K562 (cell line): Measurements from ENCODE around the gene TIGD1. TPM values are rescaled to one million over a fixed set of nuclear protein-coding genes. Genes with fewer than 3 reads are reported as not detected.

Source experiments
- ATAC-seq: fragments of 200-7000 bp; cut with Tn5 transposase; 3 replicates; pipeline ENCODE4 v1.9.1; 2020; ENCODE audit warnings: moderate library complexity
- BruUV-seq: library from RNA; stranded (reverse); fragments of 400-500 nt; replicated peaks from 2 replicates; lab custom pipeline; 2021; lab: Mats Ljungman, UMichigan
- CTCF ChIA-PET: fragments of 300-600 bp; formaldehyde crosslinking; extraction: SDS; loops from one replicate; lab custom pipeline; 2021; ENCODE audit warnings: low intra/inter-chr PET ratio; lab: Yijun Ruan, JAX
- POLR2A ChIA-PET: fragments of 300-600, 350-650 bp; sonication (Branson Sonifier 250); formaldehyde crosslinking; extraction: SDS; loops from one replicate; lab custom pipeline; 2021; ENCODE audit warnings: antibody characterized with exemption, inconsistent platforms; lab: Yijun Ruan, JAX
- DNase-seq, 4 experiments: peaks; one replicate each; pipeline versions ENCODE4 v3.0.0 to v3.0.0-alpha.2; 2011 to 2018; ENCODE audit warnings: low spot score in 3 of 4, mixed read lengths in 3 of 4; ENCODE audit errors: extremely low read depth in 1 of 4
- FAIRE-seq: peaks from 2 replicates; lab custom pipeline; 2011; peaks lifted over from hg19 to GRCh38; lab: Jason Lieb, UNC
- H2AFZ ChIP-seq: 2 replicates; pipeline ENCODE4 v1.6.0; 2011; ENCODE audit warnings: low read depth, low read length, control low read depth, inconsistent platforms
- H3K27ac ChIP-seq: fragments of 200-600 bp; 3 replicates; pipeline ENCODE4 v1.8.0; 2011; ENCODE audit warnings: low read depth, mild to moderate bottlenecking, control low read depth, inconsistent platforms, low read length, moderate library complexity, mixed read lengths; ENCODE audit errors: extremely low read depth
- H3K27me3 ChIP-seq, 2 experiments: fragments of 300-600 bp in 1 of 2; 2 replicates in 1 of 2; 3 replicates in 1 of 2; pipeline versions ENCODE4 v1.6.0 to v1.8.0; 2011; ENCODE audit warnings: inconsistent platforms in 2 of 2, low read length in 2 of 2, mild to moderate bottlenecking in 1 of 2, mixed read lengths in 1 of 2, moderate library complexity in 1 of 2; ENCODE audit not compliant: control insufficient read depth in 2 of 2, insufficient read depth in 2 of 2
- H3K36me3 ChIP-seq: fragments of 300-600 bp; 3 replicates; pipeline ENCODE4 v1.8.0; 2011; ENCODE audit warnings: mild to moderate bottlenecking, low read length, inconsistent platforms; ENCODE audit not compliant: control insufficient read depth, insufficient read depth
- H3K4me1 ChIP-seq, 2 experiments: fragments of 200-600 bp in 1 of 2; replicated peaks in 1 of 2; 2 replicates in 1 of 2; 3 replicates in 1 of 2; pipeline versions ENCODE4 v1.5.1 to v1.8.0; 2011; ENCODE audit warnings: inconsistent platforms in 2 of 2, low read length in 2 of 2, mild to moderate bottlenecking in 1 of 2, mixed read lengths in 1 of 2, moderate library complexity in 1 of 2; ENCODE audit not compliant: control insufficient read depth in 2 of 2, insufficient read depth in 2 of 2
- H3K4me2 ChIP-seq: 2 replicates; pipeline ENCODE4 v1.6.1; 2011; ENCODE audit warnings: low read length, control low read depth, inconsistent platforms, mixed read lengths; ENCODE audit not compliant: insufficient read depth
- H3K4me3 ChIP-seq: fragments of 200-600 bp; sonication (generic), shearing (Covaris generic); 2 replicates; pipeline ENCODE4 v1.5.1; 2016; ENCODE audit warnings: control low read depth, inconsistent platforms
- H3K79me2 ChIP-seq: fragments of 200-600 bp; 3 replicates; pipeline ENCODE4 v1.8.0; 2011; ENCODE audit warnings: low read length, inconsistent platforms; ENCODE audit not compliant: control insufficient read depth, insufficient read depth
- H3K9ac ChIP-seq, 2 experiments: 2 replicates each; pipeline versions ENCODE4 v1.6.0 to v1.6.1; 2011; ENCODE audit warnings: low read depth in 2 of 2, low read length in 2 of 2, control low read depth in 1 of 2, inconsistent platforms in 1 of 2, mild to moderate bottlenecking in 1 of 2, mixed read lengths in 1 of 2; ENCODE audit not compliant: insufficient read depth in 1 of 2
- H3K9me1 ChIP-seq: one replicate; pipeline ENCODE4 v1.6.0; 2011; ENCODE audit warnings: inconsistent platforms, mild to moderate bottlenecking, low read length, moderate library complexity; ENCODE audit not compliant: control insufficient read depth, insufficient read depth
- H3K9me3 ChIP-seq: replicated peaks from 2 replicates; pipeline ENCODE4 v1.5.1; 2011; ENCODE audit warnings: low read depth, low read length, inconsistent platforms; ENCODE audit not compliant: control insufficient read depth, insufficient read depth
- H4K20me1 ChIP-seq: replicated peaks from 2 replicates; pipeline ENCODE4 v1.6.1; 2011; ENCODE audit warnings: low read length, inconsistent platforms, mixed read lengths; ENCODE audit not compliant: control insufficient read depth, insufficient read depth
- BRCA1 ChIP-seq, 2 experiments: fragments of 450-650 bp in 1 of 2; sonication (generic) in 1 of 2; formaldehyde crosslinking in 1 of 2; IDR thresholded peaks; 2 replicates each; pipeline versions ENCODE4 v1.5.0 to v1.6.1; 2017 to 2020; ENCODE audit warnings: mild to moderate bottlenecking in 1 of 2, missing genetic modification reagents in 1 of 2
- CC2D1A ChIP-seq: fragments of 450-650 bp; IDR thresholded peaks from 2 replicates; pipeline ENCODE4 v1.6.1; 2017; ENCODE audit warnings: mild to moderate bottlenecking
- GTF2B ChIP-seq: IDR thresholded peaks from 2 replicates; pipeline ENCODE4 v1.6.1; 2011; ENCODE audit not compliant: insufficient read length; ENCODE audit errors: extremely low read depth
- KLF10 ChIP-seq: fragments of 250-450 bp; sonication (Bioruptor Pico); IDR thresholded peaks from 2 replicates; pipeline ENCODE4 v1.6.1; 2021; ENCODE audit warnings: matching md5 sums
- MNT ChIP-seq, 2 experiments: fragments of 450-650 bp; conservative IDR thresholded peaks; 2 replicates each; pipeline ENCODE4 v1.6.1; 2017; ENCODE audit warnings: mild to moderate bottlenecking in 2 of 2, moderate library complexity in 2 of 2
- SMAD4 ChIP-seq: fragments of 250-450 bp; sonication (Bioruptor Pico); conservative IDR thresholded peaks from 2 replicates; pipeline ENCODE4 v1.8.0; 2021; ENCODE audit warnings: inconsistent platforms, mild to moderate bottlenecking, moderate library complexity
- SMARCE1 ChIP-seq: fragments of 450-650 bp; IDR thresholded peaks from 2 replicates; pipeline ENCODE4 v1.7.1; 2016; ENCODE audit warnings: mild to moderate bottlenecking
- TARDBP ChIP-seq: fragments of 450-650 bp; IDR thresholded peaks from 2 replicates; pipeline ENCODE4 v1.6.1; 2016
- XRCC4 ChIP-seq: IDR thresholded peaks from one replicate; pipeline ENCODE4 v1.6.1; 2011; ENCODE audit not compliant: insufficient read depth, insufficient read length; ENCODE audit errors: extremely low read depth
- WGBS: fragments of 100-300 bp; shearing (Covaris generic); methylation state at CpG from one replicate; pipeline ENCODE4 v1.1.6; 2016; ENCODE audit warnings: low coverage, mixed read lengths; ENCODE audit not compliant: insufficient coverage; ENCODE audit errors: missing lambda C conversion rate; 5-methylcytosine and 5-hydroxymethylcytosine counted together
- in situ Hi-C: fragments of 300-500 bp; cut with MboI; formaldehyde crosslinking; loops from 4 replicates; pipeline ENCODE4 v1.15.0; 2018; ENCODE audit warnings: inconsistent platforms, mixed read lengths
- intact Hi-C: fragments of 100-400 bp; cut with micrococcal nuclease; formaldehyde crosslinking; loops from 2 replicates; pipeline ENCODE4 v1.14.2; 2022
- polyA plus RNA-seq, 8 experiments: library from polyadenylated mRNA; depleted of rRNA in 4 of 8; stranded (reverse) in 5 of 8; unstranded in 3 of 8; fragments of >200 nt; fragmentation: Nextera tagmentation in 2 of 8; fragmentation: Illumina TruSeq in 1 of 8; extraction: Ambion mirVana in 2 of 8; extraction: Trizol in 1 of 8; gene quantifications; 2 replicates each; pipeline versions ENCODE4 v1.2.1 to v1.2.3, GENCODE V29; 2011 to 2014; ENCODE audit warnings: inconsistent platforms in 1 of 8, missing spikeins in 1 of 8
- total RNA-seq, 7 experiments: library from RNA; depleted of rRNA in 6 of 7; stranded (reverse); fragments of >200 nt in 6 of 7; fragmentation: Illumina TruSeq in 2 of 7; extraction: Trizol in 2 of 7; gene quantifications; 2 replicates each; pipeline versions ENCODE4 v1.2.1 to v1.2.3, GENCODE V29; 2011 to 2021; ENCODE audit warnings: low replicate concordance in 1 of 7
- TF ChIP-seq, protein P1 (sequence below): fragments of 250-450 bp; sonication (Bioruptor Pico); IDR thresholded peaks from 2 replicates; pipeline ENCODE4 v1.8.0; 2021; ENCODE audit warnings: moderate library complexity, mild to moderate bottlenecking, inconsistent platforms

TIGD1 gene
- total and polyA plus RNA-seq, 9 of the 15 experiments (the other 6 are each of a cell fraction or from before 2014, with no cell fraction given) = 2.0 to 10.1 (median 6.6) TPM

- Histone ChIP-seq H4K20me1 (no peaks in the 10 kb centered on the region), H2AFZ (no peak overlapping the region), H3K27ac (no peak overlapping the region), H3K27me3 (peaks cover 0 to 58% of the 10 kb centered on the region in 2 experiments; a peak in 3 of 5 replicates), H3K4me3 (no peak overlapping the region), H3K4me1 (peaks cover 0 to under 1% of the 10 kb centered on the region in 2 experiments; a peak in 1 of 5 replicates), H3K4me2 (no peak overlapping the region), H3K79me2 (no peaks in the 10 kb centered on the region), H3K36me3 (no peaks in the 10 kb centered on the region), H3K9me1 (no peaks in the 10 kb centered on the region), H3K9ac (no peak overlapping the region), H3K9me3 (no peaks in the 10 kb centered on the region)
- CTCF ChIA-PET = no interaction called here
- ATAC-seq (no peak), FAIRE-seq (no peak), DNase-seq (no peak)
- TF ChIP-seq MNT (conservative IDR thresholded peaks at IDR 0.05) (no peak), BRCA1 (IDR thresholded peaks at IDR 0.05) (no peak), BRCA1 (CRISPR knock-in tag; IDR thresholded peaks at IDR 0.05) (no peak), CC2D1A (no peak)
- WGBS = 0% methylated on average over 3 of the region's 3 CpGs
- in situ Hi-C loops (loop anchor here (10.0 kb wide), 1 partner anchor 612 kb away; no protein-coding TSS in a partner anchor), intact Hi-C loops (no loop called here)
- POLR2A ChIA-PET = no interaction called here
- BruUV-seq = no TSS peak
Measured at GRCh38 chr2:232516551-232516950, 33.8 kb downstream of the TIGD1 start.

- no TSS peak for BruUV-seq
- 2% methylated on average over 5 of the region's 7 CpGs for WGBS
- TF ChIP-seq SMAD4 (CRISPR knock-in tag) (no peak), SMARCE1 (no peak), XRCC4 (no peak), GTF2B (no peak), KLF10 (CRISPR knock-in tag) (no peak), TARDBP (no peak)
- TF ChIP-seq, protein P1, sequence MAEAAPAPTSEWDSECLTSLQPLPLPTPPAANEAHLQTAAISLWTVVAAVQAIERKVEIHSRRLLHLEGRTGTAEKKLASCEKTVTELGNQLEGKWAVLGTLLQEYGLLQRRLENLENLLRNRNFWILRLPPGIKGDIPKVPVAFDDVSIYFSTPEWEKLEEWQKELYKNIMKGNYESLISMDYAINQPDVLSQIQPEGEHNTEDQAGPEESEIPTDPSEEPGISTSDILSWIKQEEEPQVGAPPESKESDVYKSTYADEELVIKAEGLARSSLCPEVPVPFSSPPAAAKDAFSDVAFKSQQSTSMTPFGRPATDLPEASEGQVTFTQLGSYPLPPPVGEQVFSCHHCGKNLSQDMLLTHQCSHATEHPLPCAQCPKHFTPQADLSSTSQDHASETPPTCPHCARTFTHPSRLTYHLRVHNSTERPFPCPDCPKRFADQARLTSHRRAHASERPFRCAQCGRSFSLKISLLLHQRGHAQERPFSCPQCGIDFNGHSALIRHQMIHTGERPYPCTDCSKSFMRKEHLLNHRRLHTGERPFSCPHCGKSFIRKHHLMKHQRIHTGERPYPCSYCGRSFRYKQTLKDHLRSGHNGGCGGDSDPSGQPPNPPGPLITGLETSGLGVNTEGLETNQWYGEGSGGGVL (CRISPR knock-in tag) = no peak
Measured at GRCh38 chr2:232515639-232516038, 34.7 kb downstream of the TIGD1 start.

More at GRCh38 chr2:232515639-232516038, 34.7 kb downstream of the TIGD1 start:
- H3K4me2 ChIP-seq = no peak overlapping the region
- in situ Hi-C loops (loop anchor here (10.0 kb wide), 1 partner anchor 611 kb away; no protein-coding TSS in a partner anchor), intact Hi-C loops (no loop called here)
- CTCF ChIA-PET = no interaction called here
- POLR2A ChIA-PET = interaction anchor here (0.7 kb wide), 1 partner anchor 28 kb away, joined by 4 read pairs; no protein-coding TSS in a partner anchor
- no peaks in the 10 kb centered on the region for H3K4me1 ChIP-seq
- no peaks in the 10 kb centered on the region for H3K79me2 ChIP-seq
- ATAC-seq (no peak), DNase-seq (no peak), FAIRE-seq (no peak)
- no peak overlapping the region for H3K4me3 ChIP-seq
- H3K9me1 ChIP-seq = no peaks in the 10 kb centered on the region
- no peak overlapping the region for H3K27ac ChIP-seq
- no peaks in the 10 kb centered on the region for H3K36me3 ChIP-seq
- H2AFZ ChIP-seq = no peak overlapping the region
- no peaks in the 10 kb centered on the region for H3K9me3 ChIP-seq
- no peaks in the 10 kb centered on the region for H4K20me1 ChIP-seq
- peaks cover 0 to 52% of the 10 kb centered on the region in 2 experiments; a peak in 3 of 5 replicates for H3K27me3 ChIP-seq
- no peak overlapping the region for H3K9ac ChIP-seq
